Erythroblast (primary cell): ENCODE results near the gene ADGRV1.

ENCODE experiments used
- GATA1 ChIP-seq: IDR thresholded peaks from 2 replicates; pipeline ENCODE4 v1.6.1; 2011; ENCODE audit warnings: low read depth, mild to moderate bottlenecking, control low read depth, low read length, moderate library complexity
- POLR2A ChIP-seq: IDR thresholded peaks from 2 replicates; pipeline ENCODE4 v1.6.1; 2011; ENCODE audit warnings: mild to moderate bottlenecking, low read length

- TF ChIP-seq POLR2A (no peak), GATA1 (no peak)
These were observed 54.3 kb downstream of the ADGRV1 start for GRCh38 chr5:90612919-90613318.
